AG09319 (cell line): Measurements from ENCODE around the gene CHERP.
A peak's percentile ranks its signal among the peaks of the same experiment; 100 is the strongest.

Experiments
- DNase-seq: peaks from one replicate; pipeline ENCODE4 v3.0.0-alpha.2; 2010; ENCODE audit warnings: low read depth; ENCODE audit errors: extremely low read depth
- TF ChIP-seq, protein P1 (sequence below): IDR thresholded peaks from 2 replicates; pipeline ENCODE4 v1.5.1; 2011; ENCODE audit warnings: low read depth, mild to moderate bottlenecking, inconsistent platforms, low read length, moderate library complexity

Gene CHERP

DNA sequence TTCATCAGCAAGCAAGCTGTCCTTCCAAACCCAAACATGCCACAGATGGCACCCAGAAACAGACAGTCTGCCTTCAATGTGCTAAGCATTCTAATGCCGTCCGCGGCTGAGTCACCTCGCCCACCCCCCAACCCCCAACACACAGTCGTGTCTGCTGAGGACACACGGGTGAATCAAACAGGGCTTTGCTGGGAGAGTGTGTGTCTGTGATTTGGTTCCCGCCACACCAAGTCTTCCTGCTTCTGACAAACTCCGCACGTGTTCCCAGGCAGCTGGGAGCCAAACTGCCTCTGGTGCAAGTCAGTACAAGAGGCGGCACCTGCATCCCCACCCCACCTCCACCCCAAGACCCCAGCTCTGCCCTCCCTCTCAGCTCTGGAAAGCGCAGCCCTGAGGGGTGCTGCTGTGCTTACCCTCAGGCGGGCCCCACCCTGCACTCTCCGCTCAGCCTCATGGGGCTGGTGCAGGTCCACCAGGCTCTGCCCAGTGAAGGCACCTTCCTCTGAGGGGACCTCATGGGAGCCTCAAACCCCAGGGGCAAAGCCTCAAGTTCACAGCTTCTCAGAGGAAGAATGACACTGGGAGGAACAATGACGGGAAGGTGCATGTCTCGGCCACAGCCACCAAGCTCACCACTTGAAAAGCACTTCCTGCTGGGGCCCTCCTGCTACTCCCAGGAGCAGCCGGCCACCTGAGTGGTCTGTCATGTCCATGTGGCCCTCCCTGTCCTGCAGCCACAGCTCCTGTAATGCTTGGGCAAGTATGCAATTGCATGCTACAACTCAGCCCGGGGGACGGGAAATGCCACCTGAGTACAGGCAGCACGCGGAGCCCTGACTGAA is 45.0 kb upstream of the CHERP start:
- DNase-seq = no peak
- TF ChIP-seq, protein P1, sequence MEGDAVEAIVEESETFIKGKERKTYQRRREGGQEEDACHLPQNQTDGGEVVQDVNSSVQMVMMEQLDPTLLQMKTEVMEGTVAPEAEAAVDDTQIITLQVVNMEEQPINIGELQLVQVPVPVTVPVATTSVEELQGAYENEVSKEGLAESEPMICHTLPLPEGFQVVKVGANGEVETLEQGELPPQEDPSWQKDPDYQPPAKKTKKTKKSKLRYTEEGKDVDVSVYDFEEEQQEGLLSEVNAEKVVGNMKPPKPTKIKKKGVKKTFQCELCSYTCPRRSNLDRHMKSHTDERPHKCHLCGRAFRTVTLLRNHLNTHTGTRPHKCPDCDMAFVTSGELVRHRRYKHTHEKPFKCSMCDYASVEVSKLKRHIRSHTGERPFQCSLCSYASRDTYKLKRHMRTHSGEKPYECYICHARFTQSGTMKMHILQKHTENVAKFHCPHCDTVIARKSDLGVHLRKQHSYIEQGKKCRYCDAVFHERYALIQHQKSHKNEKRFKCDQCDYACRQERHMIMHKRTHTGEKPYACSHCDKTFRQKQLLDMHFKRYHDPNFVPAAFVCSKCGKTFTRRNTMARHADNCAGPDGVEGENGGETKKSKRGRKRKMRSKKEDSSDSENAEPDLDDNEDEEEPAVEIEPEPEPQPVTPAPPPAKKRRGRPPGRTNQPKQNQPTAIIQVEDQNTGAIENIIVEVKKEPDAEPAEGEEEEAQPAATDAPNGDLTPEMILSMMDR = no peak

DNA sequence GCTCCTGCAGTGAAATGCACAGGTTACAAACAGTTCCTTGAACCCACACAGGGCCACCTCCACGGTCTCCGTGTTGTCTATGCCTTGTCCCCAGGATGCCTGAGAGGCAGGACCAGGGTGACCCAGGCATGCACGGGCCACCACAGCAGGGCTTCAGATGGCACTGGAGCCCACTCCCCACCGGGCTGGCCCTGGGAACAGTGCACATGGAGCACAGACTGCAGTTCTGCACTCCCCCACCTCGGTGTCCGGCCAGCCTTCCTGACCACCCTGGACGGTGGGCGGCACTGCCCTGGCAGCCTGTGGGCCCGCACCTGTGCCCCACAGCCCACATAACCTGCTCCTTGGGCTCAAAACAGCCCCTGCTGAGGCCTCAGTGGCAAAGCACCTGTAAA is 44.2 kb upstream of the CHERP start:
- DNase-seq = no peak
- TF ChIP-seq, protein P1 = no peak

DNA sequence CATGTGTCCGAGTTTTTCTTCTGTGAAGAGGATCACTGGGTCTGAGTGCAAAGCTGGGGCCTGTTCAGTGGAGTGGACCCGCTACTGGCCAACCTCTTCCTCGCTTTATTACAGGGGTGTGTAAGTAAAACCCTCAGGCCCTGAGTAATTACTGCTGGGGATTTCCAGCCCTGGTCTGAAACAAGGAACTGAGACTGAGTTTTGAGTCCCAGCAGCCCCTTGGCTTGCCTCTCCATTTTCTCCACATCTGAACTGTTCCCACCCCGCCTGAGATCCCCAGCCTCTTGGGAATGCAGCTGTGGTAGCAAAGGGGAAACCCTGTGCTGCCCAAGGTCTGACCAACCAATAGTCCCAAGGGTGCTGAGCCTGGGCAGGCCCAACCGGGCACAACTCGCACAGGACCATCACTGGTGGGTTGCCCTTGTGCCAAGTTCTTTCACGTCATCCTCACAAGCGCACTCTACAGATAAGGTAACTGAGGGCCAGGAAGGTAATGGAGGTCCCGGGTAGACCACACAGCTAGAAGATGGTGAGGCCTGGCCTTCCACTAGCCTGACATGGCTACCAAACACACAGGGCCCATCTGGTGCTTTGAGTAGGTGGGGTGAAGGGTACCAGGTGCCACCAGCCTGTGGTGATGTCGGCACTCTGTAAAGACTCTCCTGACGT is 43.7 kb upstream of the CHERP start:
- DNase-seq = no peak

DNA sequence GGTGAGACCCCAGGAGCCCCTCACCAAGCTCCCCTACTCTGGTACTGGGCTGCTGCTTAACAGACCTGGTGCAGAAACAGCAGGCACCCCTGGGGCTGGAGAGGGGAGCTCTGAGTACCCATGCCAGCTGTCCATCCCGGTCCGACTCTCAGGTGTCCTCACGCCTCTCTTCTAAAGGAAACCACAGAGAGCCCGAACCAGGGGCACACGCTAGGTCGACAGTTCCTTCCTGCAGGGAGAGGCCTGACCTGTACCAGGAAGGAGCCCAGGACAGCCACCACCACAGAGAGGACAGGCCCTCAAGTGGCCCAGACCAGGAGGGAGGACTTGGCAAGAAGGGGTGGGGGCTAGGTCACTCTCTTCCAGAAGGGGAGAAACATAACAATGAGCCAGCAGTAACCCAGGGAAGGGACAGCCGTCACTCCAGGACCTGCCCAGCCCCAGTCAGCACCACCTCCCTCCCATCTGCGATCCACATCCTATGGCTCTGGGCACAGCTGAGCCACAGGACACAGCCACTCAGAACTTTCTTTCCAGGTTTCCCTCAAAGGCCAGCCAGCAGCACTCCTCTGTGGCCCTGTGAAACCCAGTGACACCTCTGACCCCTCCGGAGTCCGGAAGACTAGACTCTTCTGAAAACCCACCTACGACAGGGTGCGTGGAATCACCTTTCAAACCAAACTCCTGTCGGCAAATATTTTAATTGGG is 43.0 kb upstream of the CHERP start:
- TF ChIP-seq, protein P1 = no peak
- DNase-seq = no peak

More for the DNA sequence above, 43.7 kb upstream of the CHERP start:
- TF ChIP-seq, protein P1 = no peak

DNA sequence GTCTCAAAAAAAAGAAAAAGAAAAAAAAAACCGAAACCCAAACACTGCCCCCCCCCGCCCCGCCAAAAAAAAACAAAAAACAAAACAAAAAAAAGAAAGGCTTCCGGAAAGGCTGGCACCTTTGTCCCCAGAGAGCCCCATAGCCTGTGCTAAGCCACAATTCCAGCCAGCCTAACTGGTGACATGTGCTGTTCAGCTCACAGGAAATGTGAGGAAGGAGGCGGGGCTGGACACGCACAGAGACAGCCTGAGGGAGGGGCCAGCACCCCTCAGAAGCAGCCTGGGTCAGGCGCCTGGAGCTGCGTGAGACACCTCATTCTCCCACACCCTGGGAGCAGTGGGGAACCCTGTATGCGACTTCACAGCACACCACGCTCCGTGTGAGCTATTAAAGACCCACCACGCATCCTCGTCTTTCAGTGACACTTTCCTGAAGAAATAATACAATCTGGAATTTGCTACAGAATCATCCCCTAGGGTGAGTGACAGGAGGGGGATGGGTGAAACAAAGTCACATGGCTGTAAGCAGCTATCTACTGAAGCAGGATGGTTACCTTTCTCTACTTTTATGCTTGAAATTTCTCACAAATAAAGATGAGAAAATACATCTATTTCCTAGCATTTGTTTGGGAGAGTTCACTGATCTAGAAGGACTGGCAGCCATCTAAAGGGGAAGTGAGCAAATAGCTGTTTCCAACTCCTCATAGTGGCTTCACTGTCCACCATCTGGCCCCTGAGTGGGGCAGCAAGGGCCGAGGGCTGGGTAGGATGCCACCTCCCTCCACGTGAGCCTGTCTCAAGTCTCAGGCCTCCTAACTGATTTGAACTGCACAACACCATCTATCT is 42.2 kb upstream of the CHERP start:
- DNase-seq = peak; percentile 10
- TF ChIP-seq, protein P1 = no peak

DNA sequence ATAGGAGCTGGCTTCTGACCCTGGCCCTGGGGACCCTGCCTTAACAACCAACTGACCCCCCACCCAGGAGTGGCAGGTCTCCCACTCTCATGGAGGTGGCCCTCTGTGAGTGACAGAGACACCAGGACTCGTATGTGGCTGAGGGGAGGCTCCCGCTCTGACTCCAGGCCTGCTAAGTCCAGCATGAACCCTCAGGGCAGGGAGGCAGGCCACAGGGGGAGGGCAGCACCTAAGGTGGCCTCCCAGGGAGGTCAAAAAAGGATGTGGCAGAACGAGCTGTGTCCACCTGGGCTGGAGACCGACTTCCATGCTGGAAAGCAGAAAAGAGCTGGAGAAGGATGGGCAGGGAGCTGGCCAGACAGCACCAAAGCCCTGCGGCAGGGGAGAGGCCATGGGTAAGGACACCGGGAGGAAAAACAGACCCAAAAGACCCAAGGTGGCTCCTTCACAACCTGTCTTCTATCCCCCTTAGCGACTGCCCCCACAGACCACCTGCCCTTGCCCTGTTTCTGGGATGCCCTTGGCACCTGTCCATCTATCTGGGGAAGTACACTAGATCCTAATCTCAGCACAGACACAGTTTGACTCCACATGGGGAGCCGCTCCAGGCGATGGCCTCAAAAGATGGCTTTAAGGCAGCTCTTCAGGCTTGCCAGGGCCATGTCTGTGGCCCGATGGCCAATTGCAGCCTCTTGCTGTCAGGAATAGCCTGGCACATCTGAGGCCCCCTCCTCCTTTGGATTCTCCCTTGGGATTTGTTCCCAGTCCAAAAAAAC is 40.4 kb upstream of the CHERP start:
- no peak for DNase-seq
- TF ChIP-seq, protein P1 = no peak
